IMR-90 (cell line): ENCODE measurements around the gene N4BP2. TPM values are rescaled to one million over a fixed set of nuclear protein-coding genes. Genes with fewer than 3 reads are reported as not detected.

Experiments
- ATAC-seq: fragments of 200-7000 bp; cut with Tn5 transposase; 2 replicates; pipeline ENCODE4 v1.9.1; 2020; ENCODE audit warnings: low read depth, mild to moderate bottlenecking, moderate library complexity
- BruUV-seq: library from RNA; stranded (reverse); fragments of 400-500 nt; replicated peaks from 2 replicates; lab custom pipeline; 2021; lab: Mats Ljungman, UMichigan
- CTCF ChIA-PET: fragments of 300-600 bp; formaldehyde crosslinking; extraction: SDS; loops from one replicate; lab custom pipeline; 2021; ENCODE audit warnings: antibody characterized with exemption; lab: Yijun Ruan, JAX
- POLR2A ChIA-PET: fragments of 300-600 bp; sonication (Branson Sonifier 250); formaldehyde crosslinking; loops from one replicate; lab custom pipeline; 2022; ENCODE audit warnings: antibody characterized with exemption; ENCODE audit not compliant: unreplicated experiment; lab: Charles Lee
- DNase-seq: peaks from one replicate; pipeline ENCODE4 v3.0.0; 2013
- H2AFZ ChIP-seq: replicated peaks from 2 replicates; pipeline ENCODE3; 2013; ENCODE audit warnings: low read length, mild to moderate bottlenecking; ENCODE audit not compliant: poor library complexity
- H2AK5ac ChIP-seq: 2 replicates; pipeline ENCODE4 v1.6.1; 2013; ENCODE audit warnings: low read depth, low read length, inconsistent platforms
- H2AK9ac ChIP-seq: replicated peaks from 2 replicates; pipeline ENCODE3; 2013; ENCODE audit warnings: mild to moderate bottlenecking, low read depth, low read length, moderate library complexity; ENCODE audit not compliant: poor library complexity
- H2BK120ac ChIP-seq: 2 replicates; pipeline ENCODE4 v1.6.1; 2013; ENCODE audit warnings: low read depth, low read length, inconsistent platforms
- H2BK15ac ChIP-seq: 3 replicates; pipeline ENCODE4 v1.6.1; 2013; ENCODE audit warnings: low read depth, low read length, inconsistent platforms
- H2BK20ac ChIP-seq: 2 replicates; pipeline ENCODE4 v1.6.1; 2013; ENCODE audit warnings: low read depth, mild to moderate bottlenecking, inconsistent platforms, low read length, moderate library complexity
- H2BK5ac ChIP-seq: 2 replicates; pipeline ENCODE4 v1.6.1; 2013; ENCODE audit warnings: mild to moderate bottlenecking, low read depth, low read length, inconsistent platforms; ENCODE audit not compliant: poor library complexity, severe bottlenecking
- H3K14ac ChIP-seq: replicated peaks from 2 replicates; pipeline ENCODE4 v1.6.1; 2013; ENCODE audit warnings: low read depth, low read length, inconsistent platforms
- H3K18ac ChIP-seq: 2 replicates; pipeline ENCODE4 v1.6.1; 2013; ENCODE audit warnings: low read depth, low read length, control low read depth
- H3K23ac ChIP-seq: 2 replicates; pipeline ENCODE4 v1.6.1; 2013; ENCODE audit warnings: low read depth, low read length, inconsistent platforms
- H3K27ac ChIP-seq: 2 replicates; pipeline ENCODE4 v1.5.1; 2013; ENCODE audit warnings: mild to moderate bottlenecking, control low read depth, low read length; ENCODE audit not compliant: insufficient read depth
- H3K27me3 ChIP-seq: 2 replicates; pipeline ENCODE4 v1.6.1; 2013; ENCODE audit warnings: low read length; ENCODE audit not compliant: control insufficient read depth, insufficient read depth
- H3K36me3 ChIP-seq: 2 replicates; pipeline ENCODE4 v1.6.1; 2013; ENCODE audit warnings: low read length, mixed read lengths; ENCODE audit not compliant: control insufficient read depth, insufficient read depth
- H3K4ac ChIP-seq: 2 replicates; pipeline ENCODE4 v1.6.1; 2013; ENCODE audit warnings: low read depth, low read length, inconsistent platforms
- H3K4me1 ChIP-seq: 2 replicates; pipeline ENCODE4 v1.6.1; 2013; ENCODE audit warnings: low read length, mixed read lengths; ENCODE audit not compliant: control insufficient read depth, insufficient read depth
- H3K4me2 ChIP-seq: 2 replicates; pipeline ENCODE4 v1.6.1; 2013; ENCODE audit warnings: low read depth, mild to moderate bottlenecking, control low read depth, low read length, moderate library complexity
- H3K4me3 ChIP-seq: 2 replicates; pipeline ENCODE4 v1.5.1; 2013; ENCODE audit warnings: low read depth, mild to moderate bottlenecking, control low read depth, low read length, moderate library complexity; ENCODE audit not compliant: insufficient read depth
- H3K56ac ChIP-seq: 2 replicates; pipeline ENCODE4 v1.6.1; 2013; ENCODE audit warnings: low read length, inconsistent platforms; ENCODE audit not compliant: insufficient read depth; ENCODE audit errors: extremely low read depth
- H3K79me1 ChIP-seq, 2 experiments: 2 replicates each; pipeline ENCODE4 v1.6.1; 2013; ENCODE audit warnings: low read length in 2 of 2, inconsistent platforms in 1 of 2, low read depth in 1 of 2
- H3K9ac ChIP-seq: 2 replicates; pipeline ENCODE4 v1.6.1; 2013; ENCODE audit warnings: low read depth, low read length, control low read depth
- H3K9me1 ChIP-seq: 2 replicates; pipeline ENCODE4 v1.6.1; 2013; ENCODE audit warnings: low read length, inconsistent platforms; ENCODE audit not compliant: insufficient read depth
- H3K9me3 ChIP-seq: 2 replicates; pipeline ENCODE4 v1.6.1; 2013; ENCODE audit warnings: low read length; ENCODE audit not compliant: control insufficient read depth, insufficient read depth
- H4K20me1 ChIP-seq: 2 replicates; pipeline ENCODE4 v1.6.1; 2013; ENCODE audit warnings: low read length, inconsistent platforms; ENCODE audit not compliant: insufficient read depth
- H4K5ac ChIP-seq: 2 replicates; pipeline ENCODE4 v1.6.1; 2013; ENCODE audit warnings: mild to moderate bottlenecking, low read depth, low read length, control low read depth
- H4K8ac ChIP-seq, 2 experiments: 2 replicates each; pipeline ENCODE4 v1.6.1; 2013; ENCODE audit warnings: low read depth in 2 of 2, low read length in 2 of 2, control low read depth in 1 of 2, inconsistent platforms in 1 of 2
- H4K91ac ChIP-seq: 2 replicates; pipeline ENCODE4 v1.6.1; 2013; ENCODE audit warnings: low read depth, low read length, inconsistent platforms; ENCODE audit not compliant: insufficient read depth
- RAD21 ChIP-seq: IDR thresholded peaks from 2 replicates; pipeline ENCODE4 v1.6.1; 2012; ENCODE audit warnings: low read length, improper control_type of control experiment
- WGBS, 2 experiments: methylation state at CpG; one replicate each; pipeline versions ENCODE4 v1.1.5 to v1.1.7; 2013; ENCODE audit warnings: missing lambda C conversion rate in 2 of 2; ENCODE audit not compliant: insufficient read length in 1 of 2; ENCODE audit errors: extremely low coverage in 2 of 2; 5-methylcytosine and 5-hydroxymethylcytosine counted together
- dilution Hi-C: fragments of 300-500 bp; cut with HindIII; formaldehyde crosslinking; loops from one replicate; pipeline ENCODE4 v1.14.3; 2018; ENCODE audit warnings: low sequenced_read_pairs; ENCODE audit not compliant: unreplicated experiment
- in situ Hi-C: fragments of 300-500 bp; cut with MboI; formaldehyde crosslinking; loops from 3 replicates; pipeline ENCODE4 v1.14.3; 2019; ENCODE audit warnings: low sequenced_read_pairs, inconsistent platforms, mixed read lengths
- intact Hi-C: fragments of 100-400 bp; cut with micrococcal nuclease; formaldehyde crosslinking; loops from 2 replicates; pipeline ENCODE4 v1.10.0; 2022
- polyA plus RNA-seq, 3 experiments: library from polyadenylated mRNA; depleted of rRNA; stranded (reverse); fragments of >200 nt; gene quantifications; 2 replicates each; pipeline ENCODE4 v1.2.3, GENCODE V29; 2012; ENCODE audit warnings: low replicate concordance in 1 of 3
- total RNA-seq: library from RNA; depleted of rRNA; stranded (reverse); fragments of >200 nt; gene quantifications from 2 replicates; pipeline ENCODE4 v1.2.3, GENCODE V29; 2012
- TF ChIP-seq, protein P1 (sequence below): fragments of 150-350 bp; IDR thresholded peaks from 2 replicates; pipeline ENCODE4 v1.6.1; 2017; ENCODE audit warnings: mild to moderate bottlenecking, antibody characterized with exemption, low read length, low read depth

Gene N4BP2
- total and polyA plus RNA-seq, 2 of the 4 experiments (the other 2 are of a cell fraction), result 0.84 to 2.2 TPM

DNA sequence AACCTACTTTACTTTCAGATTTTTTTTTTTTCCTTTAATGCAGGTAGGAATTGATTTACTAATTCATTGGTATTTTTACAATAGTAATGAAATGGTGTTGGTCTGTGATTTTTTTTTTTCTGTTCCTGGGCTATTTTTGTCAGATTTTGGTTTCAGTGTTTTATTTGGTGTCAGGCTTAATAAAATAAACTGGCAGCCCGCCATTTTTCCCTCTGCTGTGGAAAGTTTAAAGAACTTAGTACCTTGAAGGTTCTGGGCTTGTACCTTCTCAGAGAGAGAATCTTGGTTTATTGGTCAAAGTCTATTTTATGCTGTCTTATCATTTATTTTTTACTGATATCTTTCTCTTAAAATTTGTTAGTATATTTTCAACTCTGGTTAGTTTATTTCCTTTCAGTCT lies 76.2 kb downstream of the N4BP2 start:
- ChIA-PET POLR2A (no interaction called here), CTCF (interaction anchor here (0.5 kb wide), 1 partner anchor 713 kb away, joined by 6 read pairs; no protein-coding TSS in a partner anchor)
- TF ChIP-seq, protein P1, sequence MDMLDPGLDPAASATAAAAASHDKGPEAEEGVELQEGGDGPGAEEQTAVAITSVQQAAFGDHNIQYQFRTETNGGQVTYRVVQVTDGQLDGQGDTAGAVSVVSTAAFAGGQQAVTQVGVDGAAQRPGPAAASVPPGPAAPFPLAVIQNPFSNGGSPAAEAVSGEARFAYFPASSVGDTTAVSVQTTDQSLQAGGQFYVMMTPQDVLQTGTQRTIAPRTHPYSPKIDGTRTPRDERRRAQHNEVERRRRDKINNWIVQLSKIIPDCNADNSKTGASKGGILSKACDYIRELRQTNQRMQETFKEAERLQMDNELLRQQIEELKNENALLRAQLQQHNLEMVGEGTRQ, result no peak
- TF ChIP-seq RAD21, result no peak
- no peaks in the 10 kb centered on the region for H4K20me1 ChIP-seq
- BruUV-seq, result no TSS peak
- DNase-seq (no peak), ATAC-seq (no peak)
- in situ Hi-C loops, result no loop called here
- no peak overlapping the region for H3K9ac ChIP-seq
- dilution Hi-C loops, result no loop called here
- no peak overlapping the region for H3K4me2 ChIP-seq
- no peaks in the 10 kb centered on the region for H3K79me1 ChIP-seq
- no peaks in the 10 kb centered on the region for H3K9me3 ChIP-seq
- H3K23ac ChIP-seq, result no peak overlapping the region
- no peak overlapping the region for H2BK20ac ChIP-seq
- H2BK5ac ChIP-seq, result no peak overlapping the region
- H3K4me1 ChIP-seq, result no peaks in the 10 kb centered on the region
- no peak overlapping the region for H2AK9ac ChIP-seq
- no peak overlapping the region for H3K18ac ChIP-seq
- no peak overlapping the region for H4K91ac ChIP-seq
- no peak overlapping the region for H3K4ac ChIP-seq
- H2AFZ ChIP-seq, result no peak overlapping the region
- no peak overlapping the region for H2BK120ac ChIP-seq
- no peak overlapping the region for H3K27ac ChIP-seq
- no peak overlapping the region for H3K14ac ChIP-seq
- no CpG with 5 or more reads among the region's 1 CpG for WGBS, 2 experiments
- no peak overlapping the region for H3K4me3 ChIP-seq
- no peak overlapping the region for H4K5ac ChIP-seq
- no peaks in the 10 kb centered on the region for H3K27me3 ChIP-seq
- intact Hi-C loops, result no loop called here
- no peak overlapping the region for H4K8ac ChIP-seq
- no peaks in the 10 kb centered on the region for H3K9me1 ChIP-seq
- no peak overlapping the region for H2AK5ac ChIP-seq
- H2BK15ac ChIP-seq, result no peak overlapping the region
- 0 out of 2 replicates have a peak, but pooled peaks cover under 1% of the 10 kb centered on the region for H3K36me3 ChIP-seq
- H3K56ac ChIP-seq, result no peak overlapping the region
